CD14-positive monocyte (primary cell): ENCODE measurements around the gene IGFBP1. TPM values are rescaled to one million over a fixed set of nuclear protein-coding genes. Genes with fewer than 3 reads are reported as not detected.

ENCODE experiments used
- DNase-seq, 3 donors: peaks; one replicate each; pipeline ENCODE4 v3.0.0-alpha.2; 2011 to 2022
- H2AFZ ChIP-seq: 2 replicates; pipeline ENCODE4 v1.6.0; 2012; ENCODE audit warnings: mild to moderate bottlenecking, low read depth, low read length, inconsistent platforms; ENCODE audit not compliant: insufficient read depth, poor library complexity, severe bottlenecking
- H3K27ac ChIP-seq, 2 donors: 1 replicate in 1 of 2; 2 replicates in 1 of 2; pipeline ENCODE4 v1.5.1; 2012 to 2013; ENCODE audit warnings: low read length in 2 of 2, control low read depth in 1 of 2, inconsistent platforms in 1 of 2, low read depth in 1 of 2, mild to moderate bottlenecking in 1 of 2
- H3K27me3 ChIP-seq, 2 donors: one replicate each; pipeline versions ENCODE4 v1.6.0 to v1.6.1; 2011 to 2013; ENCODE audit warnings: low read length in 2 of 2; ENCODE audit not compliant: control insufficient read depth in 2 of 2, insufficient read depth in 2 of 2
- H3K36me3 ChIP-seq, 2 donors: replicated peaks in 1 of 2; 1 replicate in 1 of 2; 2 replicates in 1 of 2; pipeline versions ENCODE4 v1.5.1 to v1.6.1; 2012 to 2013; ENCODE audit warnings: low read length in 2 of 2, control low read depth in 1 of 2, inconsistent platforms in 1 of 2, mild to moderate bottlenecking in 1 of 2; ENCODE audit not compliant: insufficient read depth in 2 of 2, control insufficient read depth in 1 of 2
- H3K4me1 ChIP-seq, 2 donors: 1 replicate in 1 of 2; 2 replicates in 1 of 2; pipeline versions ENCODE4 v1.5.1 to v1.6.1; 2012 to 2013; ENCODE audit warnings: low read length in 2 of 2, control low read depth in 1 of 2, inconsistent platforms in 1 of 2, mild to moderate bottlenecking in 1 of 2, moderate library complexity in 1 of 2; ENCODE audit not compliant: insufficient read depth in 2 of 2, control insufficient read depth in 1 of 2
- H3K4me2 ChIP-seq: replicated peaks from 2 replicates; pipeline ENCODE3; 2012; ENCODE audit warnings: low read length, moderate library complexity, mild to moderate bottlenecking; ENCODE audit not compliant: poor library complexity, severe bottlenecking; ENCODE audit errors: extremely low read depth
- H3K4me3 ChIP-seq, 3 experiments: fragments of 200-600 bp in 1 of 3; sonication (generic) in 1 of 3; replicated peaks in 1 of 3; 1 replicate in 2 of 3; 2 replicates in 1 of 3; pipeline ENCODE4 v1.5.1; 2011 to 2013; ENCODE audit warnings: low read length in 3 of 3, mild to moderate bottlenecking in 3 of 3, control low read depth in 2 of 3, low read depth in 2 of 3, inconsistent platforms in 1 of 3, moderate library complexity in 1 of 3
- H3K79me2 ChIP-seq: 2 replicates; pipeline ENCODE4 v1.6.0; 2012; ENCODE audit warnings: mild to moderate bottlenecking, control low read depth, inconsistent platforms, low read length, moderate library complexity; ENCODE audit not compliant: insufficient read depth
- H3K9ac ChIP-seq: 2 replicates; pipeline ENCODE4 v1.6.0; 2017; ENCODE audit warnings: low read length, mild to moderate bottlenecking; ENCODE audit not compliant: insufficient read depth, poor library complexity, severe bottlenecking
- H3K9me3 ChIP-seq, 2 donors: replicated peaks in 1 of 2; 1 replicate in 1 of 2; 2 replicates in 1 of 2; pipeline versions ENCODE4 v1.5.1 to v1.6.1; 2012 to 2013; ENCODE audit warnings: low read length in 2 of 2, control low read depth in 1 of 2; ENCODE audit not compliant: control insufficient read depth in 1 of 2, insufficient read depth in 1 of 2
- H4K20me1 ChIP-seq: 2 replicates; pipeline ENCODE4 v1.6.0; 2012; ENCODE audit warnings: mild to moderate bottlenecking, low read length, control low read depth, moderate library complexity; ENCODE audit not compliant: insufficient read depth
- H3K27ac Mint-ChIP-seq, 7 donors: one replicate each; pipeline ENCODE4 v1.8.0; 2020; ENCODE audit warnings: mild to moderate bottlenecking in 7 of 7, mixed read lengths in 7 of 7, moderate library complexity in 6 of 7, inconsistent platforms in 2 of 7
- H3K27me3 Mint-ChIP-seq, 3 donors: one replicate each; pipeline ENCODE4 v1.8.0; 2021 to 2022; ENCODE audit warnings: low read depth in 3 of 3, mild to moderate bottlenecking in 3 of 3, mixed read lengths in 3 of 3, moderate library complexity in 3 of 3, inconsistent platforms in 1 of 3
- H3K36me3 Mint-ChIP-seq, 2 donors: one replicate each; pipeline ENCODE4 v1.8.0; 2020; ENCODE audit warnings: mixed read lengths in 2 of 2, inconsistent platforms in 1 of 2, mild to moderate bottlenecking in 1 of 2
- H3K4me1 Mint-ChIP-seq: one replicate; pipeline ENCODE4 v1.8.0; 2020; ENCODE audit warnings: mild to moderate bottlenecking, mixed read lengths
- H3K4me3 Mint-ChIP-seq, 2 donors: one replicate each; pipeline ENCODE4 v1.8.0; 2020; ENCODE audit warnings: mild to moderate bottlenecking in 2 of 2, mixed read lengths in 2 of 2, moderate library complexity in 1 of 2
- H3K9me3 Mint-ChIP-seq, 7 donors: one replicate each; pipeline ENCODE4 v1.8.0; 2020 to 2022; ENCODE audit warnings: mixed read lengths in 7 of 7, mild to moderate bottlenecking in 6 of 7, moderate library complexity in 6 of 7, inconsistent platforms in 2 of 7
- WGBS: methylation state at CpG from one replicate; pipeline ENCODE4 v1.1.5; 2013; ENCODE audit warnings: missing lambda C conversion rate; ENCODE audit not compliant: insufficient coverage; 5-methylcytosine and 5-hydroxymethylcytosine counted together
- intact Hi-C, 2 donors: fragments of 100-400 bp; cut with micrococcal nuclease; formaldehyde crosslinking; loops; one replicate each; pipeline versions ENCODE4 v1.15.0 to v1.15.1; 2023
- polyA plus RNA-seq, 3 donors: library from polyadenylated mRNA; depleted of rRNA in 1 of 3; unstranded in 2 of 3; stranded (reverse) in 1 of 3; fragments of 300-500 nt in 2 of 3; fragments of >200 nt in 1 of 3; fragmentation: Illumina TruSeq in 2 of 3; gene quantifications; 1 replicate in 2 of 3; 2 replicates in 1 of 3; pipeline ENCODE4 v1.2.3, GENCODE V29; 2012 to 2021
- TF ChIP-seq, protein P1 (sequence below): fragments of 200-600 bp; IDR thresholded peaks from one replicate; pipeline ENCODE4 v1.8.0; 2022; ENCODE audit warnings: antibody characterized with exemption, mild to moderate bottlenecking

IGFBP1 gene
- polyA plus RNA-seq, 3 donors: not detected

- no peaks in the 10 kb centered on the region for H3K36me3 Mint-ChIP-seq
- DNase-seq: no peak
- Histone ChIP-seq H3K79me2 (no peaks in the 10 kb centered on the region), H3K4me3 (no peak overlapping the region), H3K4me2 (no peak overlapping the region), H3K4me1 (no peaks in the 10 kb centered on the region), H3K9me3 (peaks cover 0 to 9% of the 10 kb centered on the region in 2 donors), H3K27ac (no peak overlapping the region), H3K27me3 (peaks cover 39 to 55% of the 10 kb centered on the region in 2 donors), H4K20me1 (no peaks in the 10 kb centered on the region), H2AFZ (no peak overlapping the region), H3K36me3 (no peaks in the 10 kb centered on the region), H3K9ac (no peak overlapping the region)
- H3K27me3 Mint-ChIP-seq: peaks cover 42 to 62% (median 46%) of the 10 kb centered on the region in 3 donors
- WGBS: 78% methylated on average over 5 of the region's 5 CpGs
- intact Hi-C loops: no loop called here
- peaks cover 4% of the 10 kb centered on the region for H3K4me1 Mint-ChIP-seq
- TF ChIP-seq, protein P1, sequence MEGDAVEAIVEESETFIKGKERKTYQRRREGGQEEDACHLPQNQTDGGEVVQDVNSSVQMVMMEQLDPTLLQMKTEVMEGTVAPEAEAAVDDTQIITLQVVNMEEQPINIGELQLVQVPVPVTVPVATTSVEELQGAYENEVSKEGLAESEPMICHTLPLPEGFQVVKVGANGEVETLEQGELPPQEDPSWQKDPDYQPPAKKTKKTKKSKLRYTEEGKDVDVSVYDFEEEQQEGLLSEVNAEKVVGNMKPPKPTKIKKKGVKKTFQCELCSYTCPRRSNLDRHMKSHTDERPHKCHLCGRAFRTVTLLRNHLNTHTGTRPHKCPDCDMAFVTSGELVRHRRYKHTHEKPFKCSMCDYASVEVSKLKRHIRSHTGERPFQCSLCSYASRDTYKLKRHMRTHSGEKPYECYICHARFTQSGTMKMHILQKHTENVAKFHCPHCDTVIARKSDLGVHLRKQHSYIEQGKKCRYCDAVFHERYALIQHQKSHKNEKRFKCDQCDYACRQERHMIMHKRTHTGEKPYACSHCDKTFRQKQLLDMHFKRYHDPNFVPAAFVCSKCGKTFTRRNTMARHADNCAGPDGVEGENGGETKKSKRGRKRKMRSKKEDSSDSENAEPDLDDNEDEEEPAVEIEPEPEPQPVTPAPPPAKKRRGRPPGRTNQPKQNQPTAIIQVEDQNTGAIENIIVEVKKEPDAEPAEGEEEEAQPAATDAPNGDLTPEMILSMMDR: no peak
- no peak overlapping the region for H3K4me3 Mint-ChIP-seq
- no peak overlapping the region for H3K27ac Mint-ChIP-seq
- H3K9me3 Mint-ChIP-seq: peaks cover 0 to 9% (median 0%) of the 10 kb centered on the region in 7 donors
Observed at GRCh38 chr7:45924283-45924682, 36.0 kb downstream of the IGFBP1 start.

DNA sequence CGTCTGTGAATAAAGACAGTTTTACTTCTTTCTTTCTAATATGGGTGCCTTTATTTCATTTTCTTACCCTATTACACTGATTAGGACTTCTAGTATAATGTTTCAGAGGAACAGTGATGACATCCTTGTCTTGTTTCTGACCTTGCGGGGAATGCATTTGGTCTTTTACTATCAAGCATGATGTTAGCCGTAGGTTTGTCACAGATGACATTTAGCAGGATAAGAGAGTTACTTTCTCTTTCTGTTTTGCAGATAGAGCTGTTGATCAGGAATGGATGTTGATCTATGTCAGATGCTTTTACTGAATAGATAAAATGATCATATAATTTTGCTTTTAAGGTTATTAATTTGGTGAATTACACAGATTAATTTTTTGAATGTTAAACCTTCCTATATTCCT is 39.4 kb downstream of the IGFBP1 start:
- TF ChIP-seq, protein P1: no peak
- WGBS: 70% methylated on average over 2 of the region's 3 CpGs
- no peaks in the 10 kb centered on the region for H3K79me2 ChIP-seq
- H3K27ac ChIP-seq: no peak overlapping the region
- peaks cover 0 to 4% (median 0%) of the 10 kb centered on the region in 7 donors for H3K9me3 Mint-ChIP-seq
- H3K27ac Mint-ChIP-seq: no peak overlapping the region
- no peaks in the 10 kb centered on the region for H3K36me3 Mint-ChIP-seq
- H3K4me3 Mint-ChIP-seq: no peak overlapping the region
- no peak overlapping the region for H2AFZ ChIP-seq
- no peak overlapping the region for H3K4me3 ChIP-seq
- no peaks in the 10 kb centered on the region for H3K4me1 ChIP-seq
- H3K36me3 ChIP-seq: no peaks in the 10 kb centered on the region
- H3K9me3 ChIP-seq: no peaks in the 10 kb centered on the region
- no peak overlapping the region for H3K4me2 ChIP-seq
- H3K9ac ChIP-seq: no peak overlapping the region
- H4K20me1 ChIP-seq: no peaks in the 10 kb centered on the region
- peaks cover 17 to 32% of the 10 kb centered on the region in 2 donors for H3K27me3 ChIP-seq
- DNase-seq: no peak
- intact Hi-C loops: no loop called here
- peaks cover 16 to 29% (median 18%) of the 10 kb centered on the region in 3 donors for H3K27me3 Mint-ChIP-seq
- H3K4me1 Mint-ChIP-seq: no peaks in the 10 kb centered on the region
